Retinal pigment epithelial cell (primary cell): Measurements from ENCODE around the gene SORD.
A peak's percentile ranks its signal among the peaks of the same experiment; 100 is the strongest.
"Not testable (repeated sequence)": the region's sequence is repeated elsewhere in the genome, so short reads cannot be mapped to it uniquely, and the experiment has no call there.

Source experiments
- DNase-seq: peaks from one replicate; pipeline ENCODE4 v3.0.0-alpha.2; 2010; ENCODE audit warnings: low read depth
- H3K4me3 ChIP-seq: 2 replicates; pipeline ENCODE4 v1.5.1; 2011; ENCODE audit warnings: mild to moderate bottlenecking, low read length, control low read depth, moderate library complexity
- TF ChIP-seq, protein P1 (sequence below): conservative IDR thresholded peaks from 2 replicates; pipeline ENCODE4 v1.5.1; 2011; ENCODE audit warnings: low read depth, low read length, control low read depth, inconsistent platforms

SORD gene

DNA sequence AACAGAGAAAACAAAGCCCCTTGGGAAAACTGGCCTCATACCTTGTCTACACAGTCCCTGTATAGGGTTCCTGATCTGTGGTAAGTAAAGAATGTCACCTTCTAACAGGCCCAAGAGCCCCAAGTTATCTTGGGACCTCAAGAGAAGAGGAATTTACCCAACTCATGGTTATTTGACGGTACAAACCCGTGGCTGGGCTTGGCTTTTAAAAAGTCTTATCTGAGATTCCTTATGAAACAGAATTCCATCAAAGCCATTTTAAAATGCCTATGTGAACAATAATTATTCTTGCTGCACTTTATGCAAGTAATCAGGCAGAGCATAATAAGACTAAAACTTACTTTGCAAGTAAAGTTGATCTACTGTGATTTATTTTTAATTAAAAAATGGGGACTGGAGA lies 13.9 kb upstream of the SORD start:
- no peak overlapping the region for H3K4me3 ChIP-seq
- DNase-seq = no peak
- TF ChIP-seq, protein P1, sequence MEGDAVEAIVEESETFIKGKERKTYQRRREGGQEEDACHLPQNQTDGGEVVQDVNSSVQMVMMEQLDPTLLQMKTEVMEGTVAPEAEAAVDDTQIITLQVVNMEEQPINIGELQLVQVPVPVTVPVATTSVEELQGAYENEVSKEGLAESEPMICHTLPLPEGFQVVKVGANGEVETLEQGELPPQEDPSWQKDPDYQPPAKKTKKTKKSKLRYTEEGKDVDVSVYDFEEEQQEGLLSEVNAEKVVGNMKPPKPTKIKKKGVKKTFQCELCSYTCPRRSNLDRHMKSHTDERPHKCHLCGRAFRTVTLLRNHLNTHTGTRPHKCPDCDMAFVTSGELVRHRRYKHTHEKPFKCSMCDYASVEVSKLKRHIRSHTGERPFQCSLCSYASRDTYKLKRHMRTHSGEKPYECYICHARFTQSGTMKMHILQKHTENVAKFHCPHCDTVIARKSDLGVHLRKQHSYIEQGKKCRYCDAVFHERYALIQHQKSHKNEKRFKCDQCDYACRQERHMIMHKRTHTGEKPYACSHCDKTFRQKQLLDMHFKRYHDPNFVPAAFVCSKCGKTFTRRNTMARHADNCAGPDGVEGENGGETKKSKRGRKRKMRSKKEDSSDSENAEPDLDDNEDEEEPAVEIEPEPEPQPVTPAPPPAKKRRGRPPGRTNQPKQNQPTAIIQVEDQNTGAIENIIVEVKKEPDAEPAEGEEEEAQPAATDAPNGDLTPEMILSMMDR = no peak

DNA sequence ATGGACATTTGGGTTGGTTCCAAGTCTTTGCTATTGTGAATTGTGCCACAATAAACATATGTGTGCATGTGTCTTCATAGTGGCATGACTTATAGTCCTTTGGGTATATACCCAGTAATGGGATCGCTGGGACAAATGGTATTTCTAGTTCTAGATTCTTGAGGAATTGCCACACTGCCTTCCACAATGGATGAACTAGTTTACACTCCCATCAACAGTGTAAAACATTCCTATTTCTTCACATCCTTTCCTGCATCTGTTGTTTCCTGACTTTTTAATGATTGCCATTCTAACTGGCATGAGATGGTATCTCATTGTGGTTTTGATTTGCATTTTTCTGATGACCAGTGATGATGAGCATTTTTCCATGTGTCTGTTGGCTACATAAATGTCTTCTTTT lies 7.9 kb upstream of the SORD start:
- not testable (repeated sequence) for H3K4me3 ChIP-seq, DNase-seq

DNA sequence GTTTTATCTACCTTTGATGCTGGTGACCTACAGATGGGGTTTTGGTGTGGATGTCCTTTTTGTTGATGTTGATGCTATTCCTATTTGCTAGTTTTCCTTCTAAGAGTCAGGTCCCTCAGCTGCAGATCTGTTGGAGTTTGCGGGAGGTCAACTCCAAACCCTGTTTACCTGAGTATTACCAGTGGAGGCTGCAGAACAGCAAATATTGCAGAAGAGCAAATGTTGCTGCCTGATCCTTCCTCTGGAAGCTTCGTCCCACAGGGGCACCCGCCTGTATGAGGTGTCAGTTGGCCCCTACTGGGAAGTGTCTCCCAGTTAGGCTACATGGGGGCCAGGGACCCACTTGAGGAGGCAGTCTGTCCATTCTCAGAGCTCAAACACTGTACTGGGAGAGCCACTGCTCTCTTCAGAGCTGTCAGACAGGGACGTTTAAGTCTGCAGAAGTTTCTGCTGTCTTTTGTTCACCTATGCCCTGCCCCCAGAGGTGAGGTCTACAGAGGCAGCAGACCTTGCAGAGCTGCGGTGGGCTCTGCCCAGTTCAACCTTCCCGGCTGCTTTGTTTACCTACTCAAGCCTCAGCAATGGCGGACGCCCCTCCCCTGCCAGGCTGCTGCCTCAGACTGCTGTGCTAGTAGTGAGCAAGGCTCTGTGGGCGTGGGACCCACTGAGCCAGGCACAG lies 2.6 kb upstream of the SORD start:
- DNase-seq, H3K4me3 ChIP-seq: not testable (repeated sequence)

DNA sequence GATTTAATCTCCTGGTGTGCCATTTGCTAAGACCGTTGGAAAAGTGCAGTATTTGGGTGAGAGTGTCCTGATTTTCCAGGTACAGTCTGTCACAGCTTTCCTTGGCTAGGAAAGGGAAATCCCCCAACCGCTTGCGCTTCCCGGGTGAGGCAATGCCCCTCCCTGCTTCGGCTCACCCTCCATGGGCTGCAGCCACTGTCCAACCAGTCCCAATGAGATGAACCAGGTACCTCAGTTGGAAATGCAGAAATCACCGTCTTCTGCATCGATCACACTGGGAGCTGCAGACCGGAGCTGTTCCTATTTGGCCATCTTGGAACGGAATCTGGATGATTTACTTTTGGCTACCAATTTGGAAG lies 2.1 kb upstream of the SORD start:
- DNase-seq, H3K4me3 ChIP-seq: not testable (repeated sequence)

DNA sequence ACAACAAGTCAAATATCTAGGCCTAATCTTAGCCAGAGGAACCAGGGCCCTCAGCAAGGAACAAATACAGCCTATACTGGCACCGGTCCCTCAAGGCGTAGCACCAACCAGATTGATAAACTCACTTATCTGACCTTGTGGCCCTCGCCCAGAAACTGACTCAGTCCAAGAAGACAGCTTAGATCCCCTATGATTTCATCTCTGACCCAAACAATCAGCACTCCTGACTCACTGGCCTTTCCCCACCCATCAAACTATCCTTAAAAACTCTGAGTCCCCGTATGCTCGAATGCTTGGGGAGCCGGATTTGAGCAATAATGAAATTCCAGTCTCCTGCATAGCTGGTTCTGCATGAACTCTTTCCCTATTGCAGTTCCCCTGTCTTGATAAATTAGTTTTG lies 1.6 kb upstream of the SORD start:
- TF ChIP-seq, protein P1 = no peak
- no peak overlapping the region for H3K4me3 ChIP-seq
- no peak for DNase-seq

DNA sequence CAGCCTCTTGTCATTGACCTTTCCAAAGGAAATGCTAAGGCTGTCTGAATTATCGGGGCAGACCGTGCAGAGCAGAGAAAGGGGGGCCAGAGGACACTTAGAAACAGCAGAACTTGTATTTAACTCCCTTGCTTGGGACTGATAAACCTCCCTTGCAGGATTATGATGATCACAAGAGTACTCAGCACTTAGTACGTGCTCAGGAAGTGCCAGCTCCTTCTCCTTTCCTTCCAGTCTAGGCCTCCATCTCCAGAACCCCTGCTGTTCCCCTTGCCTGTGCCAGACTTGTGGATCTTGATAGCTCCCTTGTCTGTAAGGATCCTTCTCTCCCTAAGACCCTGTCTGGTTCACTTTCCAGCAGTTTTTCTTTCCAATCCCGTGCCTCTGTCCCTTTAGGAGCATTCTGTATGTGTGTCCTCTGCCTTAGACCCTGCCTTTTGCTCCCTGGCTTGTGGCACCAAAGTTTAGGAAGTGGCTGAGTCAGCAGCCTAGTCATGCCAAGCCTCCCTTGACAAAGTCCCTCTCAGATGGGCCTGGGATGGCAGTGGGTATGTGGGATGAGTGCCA lies 747 bp downstream of the SORD start:
- TF ChIP-seq, protein P1 = no peak
- peak overlapping the region; percentile 74 for H3K4me3 ChIP-seq
- no peak for DNase-seq

DNA sequence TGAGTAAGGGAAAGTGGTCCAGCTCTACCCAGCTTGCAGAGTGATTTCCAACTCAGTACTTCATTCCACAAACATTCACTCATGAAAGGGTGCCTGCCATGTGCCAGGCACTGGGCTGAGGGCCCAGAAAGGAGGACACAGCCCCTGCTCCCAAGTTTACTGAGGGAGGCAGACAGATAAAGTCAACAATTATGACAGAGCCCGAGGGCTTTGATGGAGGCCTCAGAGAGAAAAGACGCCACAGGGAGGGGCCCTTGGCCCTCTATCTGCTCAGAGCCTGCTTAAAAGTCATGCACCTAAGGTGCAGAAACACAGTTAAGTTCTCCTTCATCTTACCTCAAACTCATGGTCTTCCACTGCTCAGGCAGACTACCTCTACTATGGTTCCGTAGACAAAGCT lies 1.7 kb downstream of the SORD start:
- H3K4me3 ChIP-seq, DNase-seq: not testable (repeated sequence)

DNA sequence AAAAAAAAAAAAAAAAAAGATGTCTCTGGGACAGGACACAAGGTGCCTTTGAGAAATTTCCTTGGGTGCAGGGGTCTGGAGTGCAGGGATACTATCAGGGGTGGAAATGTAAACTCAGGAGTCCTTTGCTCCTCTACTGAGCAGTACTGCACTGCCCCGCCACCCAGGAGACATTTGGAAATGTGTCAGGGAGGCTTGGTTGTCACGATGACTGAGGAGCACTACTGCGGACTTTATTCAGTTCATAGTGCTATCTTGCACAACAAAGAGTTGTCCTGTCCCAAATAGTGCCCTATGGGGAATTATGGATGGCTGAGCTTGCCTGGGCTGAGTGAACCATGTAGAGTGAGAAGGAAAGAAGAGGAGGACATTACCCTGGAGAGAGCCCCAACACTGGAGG lies 2.6 kb downstream of the SORD start:
- not testable (repeated sequence) for DNase-seq, H3K4me3 ChIP-seq

DNA sequence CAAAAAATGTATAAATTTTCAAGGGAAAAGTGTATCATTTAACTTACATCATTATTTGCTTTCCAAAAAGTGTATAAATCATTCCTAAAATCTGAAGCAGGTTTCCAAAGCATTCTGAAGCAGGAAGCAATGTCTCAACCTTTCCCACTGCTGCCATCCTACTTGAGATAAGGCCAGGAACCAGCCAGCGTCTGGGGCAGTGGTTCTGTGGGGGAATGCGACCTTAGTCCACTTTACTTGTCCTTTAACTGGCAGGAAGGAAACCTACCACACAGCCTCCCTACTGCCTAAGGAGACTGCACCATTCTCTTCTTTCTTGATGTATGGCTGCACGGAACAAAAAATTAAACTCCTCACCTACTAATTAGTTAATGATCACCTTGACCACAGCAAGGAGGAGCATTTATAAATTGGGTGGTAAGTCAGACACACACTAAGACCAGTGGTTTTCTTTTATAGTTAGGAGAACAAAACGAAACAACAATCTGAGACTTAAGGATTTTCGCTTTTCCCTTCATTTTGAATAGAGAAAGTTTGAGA lies 3.7 kb downstream of the SORD start:
- no peak for DNase-seq
- TF ChIP-seq, protein P1 = no peak
- H3K4me3 ChIP-seq = no peak overlapping the region

DNA sequence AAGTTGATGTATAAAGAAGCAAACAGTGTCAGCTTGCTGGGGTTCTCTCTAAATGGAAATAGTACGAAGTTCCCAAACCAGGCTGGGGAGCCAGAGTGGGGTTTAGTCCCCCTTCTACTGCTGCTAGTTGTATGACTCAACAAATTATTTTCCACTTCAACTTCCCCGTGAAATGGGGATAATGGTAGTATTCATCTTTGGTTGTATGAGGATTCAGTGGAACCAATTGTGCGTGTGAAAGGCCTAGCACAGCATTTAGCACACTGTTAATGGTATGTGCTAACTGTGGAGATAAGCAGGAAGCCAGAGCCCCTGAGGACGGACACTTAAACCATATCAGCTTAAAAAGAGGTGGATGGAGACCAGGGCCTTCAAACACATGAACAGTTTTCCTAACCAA lies 4.2 kb downstream of the SORD start:
- no peak overlapping the region for H3K4me3 ChIP-seq
- no peak for DNase-seq
- TF ChIP-seq, protein P1 = no peak
